GM19023 (cell line): ENCODE results near the gene OR10H5.
"Not testable (repeated sequence)": the region's sequence is repeated elsewhere in the genome, so short reads cannot be mapped to it uniquely, and the experiment has no call there.

Source experiments
- ATAC-seq: cut with Tn5 transposase; IDR thresholded peaks from one replicate; pipeline ENCODE4 v1.9.1; 2021; ENCODE audit warnings: mild to moderate bottlenecking, moderate library complexity; ENCODE audit not compliant: unreplicated experiment

OR10H5 gene, protein sequence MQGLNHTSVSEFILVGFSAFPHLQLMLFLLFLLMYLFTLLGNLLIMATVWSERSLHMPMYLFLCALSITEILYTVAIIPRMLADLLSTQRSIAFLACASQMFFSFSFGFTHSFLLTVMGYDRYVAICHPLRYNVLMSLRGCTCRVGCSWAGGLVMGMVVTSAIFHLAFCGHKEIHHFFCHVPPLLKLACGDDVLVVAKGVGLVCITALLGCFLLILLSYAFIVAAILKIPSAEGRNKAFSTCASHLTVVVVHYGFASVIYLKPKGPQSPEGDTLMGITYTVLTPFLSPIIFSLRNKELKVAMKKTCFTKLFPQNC

DNA sequence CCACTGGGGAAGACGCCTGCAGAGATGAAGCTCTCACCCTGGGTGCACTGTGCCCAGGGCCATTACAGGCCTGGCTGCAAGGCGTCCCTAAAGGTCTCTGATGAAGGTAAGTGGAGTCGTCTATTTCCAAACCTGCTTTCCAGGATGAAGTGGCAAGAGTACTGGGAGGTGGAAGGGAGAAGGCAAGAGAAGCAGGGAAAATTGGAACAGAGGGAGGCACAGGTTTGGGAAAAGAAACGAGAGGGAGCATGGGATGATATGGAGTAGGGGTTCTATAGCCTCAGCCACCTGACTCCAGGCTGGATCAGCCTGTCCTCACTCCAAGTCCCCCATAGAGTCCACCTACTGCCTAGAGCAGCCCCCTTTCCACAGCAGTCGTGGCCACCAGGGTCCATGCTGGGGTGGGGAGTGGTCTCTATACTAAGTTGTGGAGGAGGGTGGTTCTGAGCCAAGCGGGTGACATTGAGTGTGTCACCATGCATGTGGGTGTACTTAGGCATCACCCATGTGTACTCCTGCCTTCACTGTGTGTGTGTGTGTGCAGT is at the start of gene OR10H5:
Gene OR10H5 (plus strand): TSS at position 51 of the 545 bp plus-strand sequence. CDS start 6,388 bp downstream, outside the sequence.
- no peak for ATAC-seq

DNA sequence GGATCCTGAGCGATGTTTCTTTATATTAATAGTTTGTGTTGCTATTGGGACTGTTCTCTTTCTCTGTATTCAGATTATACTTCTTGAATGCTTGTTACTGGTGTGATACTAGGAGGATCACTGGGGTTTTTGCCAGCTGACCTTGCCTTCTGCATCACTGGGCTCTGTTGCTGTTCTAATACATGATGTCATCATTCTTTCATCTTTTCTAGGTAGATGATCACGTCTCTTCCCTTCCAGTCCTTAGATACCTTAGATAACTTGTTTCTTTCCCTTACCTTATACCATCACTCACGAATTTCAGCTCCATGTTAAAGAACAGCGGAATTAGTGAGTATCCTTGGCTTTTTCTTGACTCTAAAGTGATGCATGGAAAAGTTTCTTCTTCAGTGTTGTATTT is 49.7 kb upstream of the OR10H5 start, which contains the start of gene OR10H3:
Gene OR10H3 (plus strand): TSS at position 264 of the 400 bp plus-strand sequence. CDS start 3,408 bp downstream, outside the sequence.
- ATAC-seq: no peak

DNA sequence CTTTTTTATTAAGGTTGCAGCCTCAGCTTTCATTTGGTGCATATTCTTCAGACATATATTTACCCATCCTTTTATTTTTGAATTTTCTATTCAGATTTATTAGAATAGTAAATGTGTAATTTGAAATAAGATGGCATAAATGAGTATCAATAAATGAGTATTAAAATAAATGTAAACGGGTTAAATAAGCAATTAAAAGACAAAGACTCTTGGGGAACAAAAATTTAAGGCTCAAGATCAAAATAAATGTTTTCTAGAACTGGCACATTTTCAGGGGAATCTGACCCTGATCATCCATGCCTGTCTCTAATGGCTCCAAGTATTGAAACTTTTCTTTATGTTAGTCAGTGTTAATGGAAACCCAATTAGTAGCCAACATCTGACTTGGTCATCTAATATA is 46.7 kb upstream of the OR10H5 start:
- ATAC-seq: no peak

DNA sequence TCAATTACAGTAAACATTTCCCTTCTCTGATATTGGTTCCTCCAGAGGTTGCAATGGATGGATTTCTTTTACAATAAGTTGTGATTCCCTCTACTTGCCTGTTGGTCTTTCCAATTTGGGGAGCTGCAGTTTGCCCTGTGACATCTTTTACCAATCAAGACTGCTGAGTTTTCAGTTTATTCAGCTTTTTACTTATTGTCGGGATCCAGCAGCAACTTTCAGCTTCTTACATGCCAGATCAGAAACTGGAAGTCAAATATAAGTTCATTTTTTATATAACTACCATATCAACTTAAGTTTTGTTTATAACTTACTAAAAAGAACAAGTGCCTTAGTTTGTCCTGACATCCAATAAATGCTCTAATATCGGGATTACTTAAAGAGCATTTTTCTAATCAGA is 39.2 kb upstream of the OR10H5 start:
- no peak for ATAC-seq

DNA sequence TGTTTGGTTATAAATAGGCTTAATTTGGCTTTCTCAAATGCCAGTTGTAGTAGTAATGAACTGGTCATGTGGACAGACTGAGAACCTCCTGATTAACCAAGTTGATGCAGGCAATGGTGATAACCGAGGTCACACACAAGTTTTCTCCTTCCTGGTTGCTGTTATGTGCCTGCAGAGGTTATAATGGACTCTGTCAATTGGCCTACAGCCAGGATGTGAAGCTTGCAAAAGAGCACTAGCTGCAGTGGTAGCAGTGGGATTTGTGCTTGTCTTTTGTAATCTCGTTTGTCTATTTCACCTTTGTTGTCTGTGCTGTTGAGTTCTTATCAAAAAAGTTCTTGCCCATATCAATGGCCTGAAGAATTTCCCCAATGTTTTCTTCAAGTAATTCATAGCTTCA is 29.1 kb upstream of the OR10H5 start:
- no peak for ATAC-seq

DNA sequence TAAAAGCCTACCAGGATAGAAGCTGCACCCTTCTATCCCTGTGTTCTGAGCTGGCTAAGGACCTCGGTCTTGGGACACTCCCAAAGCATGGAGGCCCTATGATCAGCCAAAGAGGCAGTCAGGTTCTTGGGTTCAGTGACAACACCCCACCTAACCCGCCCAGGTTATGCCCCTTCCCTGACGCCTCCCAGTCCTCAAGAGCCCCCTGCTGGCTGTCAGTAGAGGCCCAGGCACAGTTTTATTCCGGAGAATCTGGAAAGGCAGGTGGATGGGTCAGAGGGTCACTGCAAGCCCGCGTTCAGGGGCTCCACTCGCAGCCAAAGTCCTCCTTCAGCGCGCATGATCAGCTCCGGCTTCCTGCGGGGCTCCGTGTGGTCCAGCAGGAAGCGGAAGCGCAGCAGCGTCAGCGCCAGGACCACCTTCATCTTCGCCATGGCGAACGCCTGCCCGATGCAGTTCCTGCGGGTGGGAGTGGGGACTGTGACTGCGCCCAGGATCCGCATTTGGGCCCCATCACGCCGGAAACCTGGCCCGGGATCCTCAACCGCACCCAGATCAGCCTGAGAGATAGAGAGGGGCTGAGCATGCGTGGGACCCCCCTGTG is 27.4 kb upstream of the OR10H5 start:
- no peak for ATAC-seq

DNA sequence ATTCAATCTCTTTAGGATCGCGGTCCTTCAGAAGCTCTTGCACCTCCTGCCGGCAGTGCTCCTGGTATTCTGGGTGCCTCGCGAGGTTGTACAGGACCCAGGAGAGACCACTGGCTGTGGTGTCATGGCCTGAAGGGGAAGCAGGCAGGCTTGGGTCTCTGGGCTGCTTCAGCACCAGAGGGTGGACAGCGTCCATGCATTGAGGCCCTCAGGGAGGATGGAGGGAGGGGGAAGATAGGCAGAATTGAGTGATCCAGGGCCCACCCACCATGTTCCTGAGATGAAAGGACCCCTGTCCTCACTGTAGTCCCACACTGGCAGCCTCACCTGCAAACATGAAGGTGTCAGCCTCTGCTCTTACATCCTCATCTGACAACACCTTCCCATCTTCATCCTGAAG is 17.9 kb upstream of the OR10H5 start:
- no peak for ATAC-seq

DNA sequence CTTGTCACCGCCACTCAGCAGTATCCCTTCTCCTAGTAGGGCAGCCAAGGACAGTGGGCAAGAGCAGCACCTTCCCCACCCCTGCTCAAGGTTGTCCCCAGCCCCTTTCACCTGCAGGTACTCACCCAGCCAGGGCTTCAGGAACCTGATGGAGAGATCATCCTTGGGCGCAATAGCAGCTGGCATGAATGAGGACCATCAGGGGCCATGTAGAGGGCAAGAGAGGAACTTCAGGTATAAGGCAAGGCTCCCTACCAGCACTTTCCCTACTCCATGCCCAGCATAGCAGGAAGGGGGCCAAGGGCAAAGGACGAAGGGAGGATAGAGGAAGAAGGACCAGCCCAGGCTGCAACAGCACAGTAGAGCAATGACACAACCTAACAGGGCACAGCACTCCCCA is 13.3 kb upstream of the OR10H5 start:
- ATAC-seq: not testable (repeated sequence)

DNA sequence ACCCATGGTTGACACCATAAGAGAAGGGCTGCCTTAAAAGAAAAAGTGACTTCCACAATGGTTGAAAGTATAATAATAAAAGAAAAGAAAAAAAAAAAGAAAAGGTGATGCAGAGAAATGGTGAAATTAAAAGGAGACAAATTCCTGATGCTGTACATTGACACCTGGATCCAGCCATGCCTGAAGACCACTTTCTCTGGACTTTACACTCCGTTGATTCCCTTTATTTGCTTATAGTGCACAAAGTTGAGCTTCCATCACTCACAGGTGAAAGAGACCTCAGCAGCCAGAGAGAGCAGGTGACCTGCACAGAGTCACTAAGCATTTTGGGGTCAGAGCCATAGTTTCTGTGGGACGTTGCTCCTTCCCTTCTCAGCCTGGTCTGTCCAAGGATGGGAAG is 12.2 kb upstream of the OR10H5 start:
- ATAC-seq: no peak

DNA sequence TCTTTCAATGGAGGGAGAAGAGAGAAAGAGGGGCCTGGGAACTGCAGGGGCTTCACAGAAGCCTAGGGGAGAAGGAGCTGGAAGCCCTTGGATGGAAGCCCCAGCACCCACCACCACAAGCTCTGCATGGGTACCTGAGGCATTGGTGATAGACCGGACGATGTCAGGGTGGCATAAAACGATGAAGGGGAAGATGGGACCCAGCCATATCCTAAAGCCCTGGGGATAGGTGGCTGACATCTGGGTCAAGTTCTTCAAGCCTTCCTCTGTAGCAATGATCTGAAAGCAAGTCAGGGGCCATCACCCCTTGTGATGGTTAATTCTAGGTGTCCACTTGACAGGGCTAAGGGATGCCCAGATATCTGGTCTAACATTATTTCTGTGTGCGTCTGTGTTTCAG is 11.2 kb upstream of the OR10H5 start:
- no peak for ATAC-seq

DNA sequence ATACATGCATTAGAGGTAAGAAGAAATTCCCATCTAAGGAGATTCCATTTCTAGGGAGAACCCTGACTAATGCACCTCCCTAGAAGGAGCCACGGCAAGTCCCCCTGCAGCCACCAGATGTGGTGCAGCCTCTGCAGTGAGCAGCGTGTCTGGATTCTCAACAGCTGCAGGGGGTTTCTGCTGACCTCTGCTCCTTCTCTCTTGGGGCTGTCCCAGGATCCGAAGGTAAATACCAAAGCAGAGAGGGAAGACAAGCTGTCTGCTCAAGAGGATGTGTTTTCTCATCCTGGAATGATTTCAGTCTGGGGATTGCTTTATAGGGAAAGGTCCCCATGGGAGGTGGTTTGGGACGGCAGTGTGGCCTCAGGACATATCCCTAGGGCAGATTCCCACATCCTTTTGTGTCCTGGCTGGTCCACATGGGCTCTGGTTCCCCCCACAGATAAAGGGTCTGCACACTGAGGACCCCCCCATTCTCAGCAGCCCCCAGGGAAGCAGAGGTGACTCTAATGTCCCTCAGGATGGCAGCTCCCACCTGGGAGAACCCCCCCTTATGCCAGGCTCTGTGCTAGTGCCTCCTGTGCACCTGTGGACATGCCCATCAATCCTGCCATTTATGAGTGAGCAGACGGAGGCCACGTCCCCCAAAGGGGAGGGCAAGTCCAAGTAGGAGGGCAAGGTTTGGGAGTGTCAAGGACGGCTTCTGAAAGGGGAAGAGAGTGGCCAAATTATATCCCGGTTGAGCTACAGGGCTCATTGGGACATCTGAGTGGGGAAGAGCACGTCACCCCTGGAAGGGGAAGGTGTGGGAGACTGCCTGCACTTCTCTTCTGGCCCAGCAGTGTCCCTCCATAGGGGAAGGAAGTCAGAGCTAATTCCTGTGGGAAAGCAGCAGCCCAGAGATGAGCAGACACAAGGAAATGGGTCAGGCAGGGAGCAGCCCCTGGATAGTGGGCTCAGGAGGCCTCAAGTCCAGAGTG is 10.2 kb upstream of the OR10H5 start:
- no peak for ATAC-seq

DNA sequence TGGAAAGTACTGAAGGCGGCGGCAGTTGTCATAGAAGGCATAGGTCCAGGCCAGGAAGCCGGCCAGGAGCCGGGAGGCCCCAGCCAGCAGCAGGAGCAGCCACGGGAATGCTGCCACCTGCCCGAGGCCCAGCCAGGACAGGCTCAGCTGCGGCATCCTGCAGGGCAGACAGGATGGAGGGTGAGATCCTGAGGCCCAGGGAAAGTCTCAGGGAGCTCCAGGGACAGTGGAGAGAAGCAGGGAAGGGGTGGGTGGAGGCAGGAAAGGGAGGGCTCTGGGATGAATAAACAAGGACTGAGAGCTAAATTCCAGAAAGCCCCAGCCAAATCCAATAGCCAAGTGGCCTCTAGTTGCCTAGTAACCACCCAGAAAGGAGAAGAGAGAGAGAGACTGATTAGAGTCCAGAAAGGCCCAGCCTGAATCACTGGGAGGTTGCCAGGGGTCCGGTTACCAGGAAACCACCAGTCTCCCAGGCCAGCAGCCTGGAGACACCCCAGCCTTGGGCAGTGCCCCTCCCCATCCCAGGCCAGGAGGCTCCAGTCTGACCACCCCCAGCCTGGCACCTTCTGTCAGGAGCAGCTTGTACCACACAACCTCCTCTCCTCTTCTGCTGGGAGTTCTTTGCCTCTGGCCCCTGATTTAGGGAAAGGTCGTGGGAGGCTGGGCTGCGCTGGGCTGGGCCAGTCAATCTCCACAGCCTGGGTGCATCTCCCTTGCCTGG is 7.5 kb upstream of the OR10H5 start:
- ATAC-seq: no peak

DNA sequence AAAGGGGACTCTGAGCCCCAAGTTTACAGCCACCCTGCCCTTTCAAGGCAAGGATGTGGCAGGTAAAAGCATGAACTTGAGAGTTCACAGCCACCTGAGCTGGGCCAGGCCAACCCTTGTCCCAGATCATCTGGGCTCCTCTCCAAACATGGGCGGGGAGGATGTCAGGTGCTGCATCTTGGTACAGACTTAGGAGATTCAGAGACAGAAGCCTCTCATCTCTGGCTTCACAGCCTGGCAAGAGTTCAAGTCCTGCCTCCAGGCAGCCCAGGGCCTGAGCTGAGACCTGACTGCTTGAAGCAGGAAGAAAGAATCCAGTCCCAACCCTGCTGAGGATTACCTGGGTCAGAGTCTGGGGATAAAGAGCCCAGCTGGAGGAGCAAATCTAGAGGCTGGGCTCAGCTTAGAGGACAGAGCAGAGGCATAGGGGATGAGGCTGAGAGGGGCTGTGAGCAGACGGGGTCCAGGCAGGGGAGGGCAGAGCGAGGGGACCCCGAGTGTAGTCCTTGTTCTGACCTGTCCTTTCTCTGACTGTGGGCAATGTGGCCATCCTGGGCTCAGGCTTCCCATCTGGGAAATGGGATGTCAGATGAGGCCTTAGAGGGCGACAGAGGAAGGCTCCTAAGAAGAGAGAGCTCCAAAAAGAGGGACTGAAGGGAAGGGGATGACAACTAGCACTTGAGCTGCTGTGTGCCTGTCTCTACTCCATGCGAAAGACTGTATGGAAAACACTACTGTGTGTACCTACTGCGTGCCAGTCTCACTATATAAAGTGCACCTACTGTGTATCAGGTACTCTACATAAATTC is 6.6 kb upstream of the OR10H5 start:
- no peak for ATAC-seq

DNA sequence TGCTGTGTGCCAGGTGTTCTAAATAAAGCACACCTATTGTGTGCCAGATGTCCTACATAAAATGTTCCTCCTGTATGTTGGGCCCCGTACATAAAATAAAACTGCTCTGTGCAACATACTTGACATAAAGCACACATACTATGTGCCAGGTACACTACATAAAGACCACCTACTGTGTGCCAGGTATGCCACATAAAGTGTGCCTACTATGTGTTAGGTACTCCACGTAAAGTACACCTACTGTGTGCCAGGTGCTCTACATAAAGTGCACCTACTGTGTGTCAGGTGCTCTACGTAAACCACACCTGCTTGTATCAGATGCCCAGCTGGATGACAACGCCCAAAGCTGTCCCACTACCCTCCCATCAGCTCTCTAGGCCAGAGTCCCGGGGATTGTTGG is 5.8 kb upstream of the OR10H5 start:
- no peak for ATAC-seq

DNA sequence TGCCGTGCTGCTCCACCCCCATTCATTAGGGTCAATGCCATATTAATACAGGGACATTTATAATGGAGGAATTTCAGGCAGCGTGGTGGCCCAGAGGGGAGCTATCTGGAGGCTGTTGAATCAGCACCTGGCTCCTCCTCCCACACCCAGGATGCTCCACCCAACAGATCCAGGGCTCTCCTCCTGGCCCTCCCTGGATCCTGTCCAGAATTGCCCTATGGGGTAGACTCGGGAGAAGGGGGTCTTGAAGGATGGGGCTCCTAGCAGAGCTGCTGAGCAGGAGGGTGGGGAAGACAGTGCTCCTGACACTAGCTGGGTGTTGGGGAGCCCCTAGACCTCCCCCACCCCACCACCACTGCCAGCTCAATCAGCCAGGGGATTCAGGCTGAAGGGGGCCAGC is 5.2 kb upstream of the OR10H5 start:
- no peak for ATAC-seq

DNA sequence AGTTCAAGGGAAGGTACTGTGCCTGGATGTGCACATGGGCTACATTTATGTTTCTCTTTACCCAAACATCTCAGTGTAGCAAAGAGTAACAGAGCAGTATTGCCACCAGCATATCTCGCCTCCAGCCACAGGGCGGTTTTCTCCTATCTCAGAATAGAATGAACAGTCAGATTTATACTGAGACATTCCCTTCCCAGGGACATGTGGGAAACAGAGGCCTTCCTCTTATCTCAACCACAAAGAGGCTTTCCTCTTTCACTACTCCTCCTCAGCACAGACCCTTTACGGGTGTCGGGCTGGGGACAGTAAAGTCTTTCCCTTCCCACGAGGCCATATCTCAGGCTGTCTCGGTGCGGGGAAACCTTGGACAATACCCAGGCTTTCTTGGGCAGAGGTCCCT is 4.6 kb upstream of the OR10H5 start:
- ATAC-seq: not testable (repeated sequence)

DNA sequence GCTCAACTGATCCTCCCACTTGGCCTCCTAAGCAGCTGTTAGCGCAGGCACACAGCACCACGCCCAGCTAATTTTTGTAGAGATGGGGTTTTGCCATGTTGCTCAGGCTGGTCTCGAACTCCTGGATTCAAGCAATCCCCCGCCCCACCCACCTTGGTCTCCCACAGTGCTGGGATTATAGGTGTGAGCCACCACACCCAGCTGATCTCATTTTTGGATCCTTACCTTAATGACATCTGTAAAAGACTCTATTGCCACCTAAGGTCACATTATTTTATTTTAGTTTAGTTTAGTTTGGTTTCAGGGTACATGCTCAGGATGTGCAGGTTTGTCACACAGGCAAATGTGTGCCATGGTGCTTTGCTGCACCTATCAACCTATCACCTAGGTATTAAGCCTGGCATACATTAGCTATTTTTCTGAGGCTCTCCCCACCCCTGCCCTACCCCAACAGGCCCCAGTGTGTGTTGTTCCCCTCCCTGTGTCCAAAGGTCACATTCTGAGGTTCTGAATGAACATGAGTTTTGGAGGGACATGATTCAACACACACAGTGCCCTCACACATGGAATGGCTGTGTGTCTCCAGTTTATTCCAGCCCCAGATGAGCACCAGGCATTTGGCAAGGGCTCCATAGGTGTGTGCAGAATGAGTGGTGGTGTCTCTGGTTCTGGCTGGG is 1.3 kb downstream of the OR10H5 start:
- no peak for ATAC-seq

DNA sequence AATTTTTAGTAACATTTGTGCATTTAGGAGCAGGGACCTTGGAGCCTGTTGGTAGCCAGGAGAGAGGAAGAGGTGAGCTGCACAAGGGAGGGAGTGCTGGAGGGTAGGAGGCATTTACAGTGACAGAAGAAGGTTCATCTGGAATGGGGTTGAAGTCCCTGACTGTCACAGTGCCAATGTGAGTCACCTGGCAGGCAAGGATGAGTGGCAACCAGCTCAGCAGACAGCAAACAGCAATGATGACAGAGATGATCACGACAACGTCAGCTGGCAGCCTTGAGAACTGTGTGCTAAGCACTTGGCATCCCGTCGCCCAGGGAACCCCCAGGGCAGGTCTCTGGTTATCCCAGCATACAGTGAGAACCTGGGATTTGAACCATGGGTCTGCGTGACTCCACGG is 2.6 kb downstream of the OR10H5 start:
- no peak for ATAC-seq

DNA sequence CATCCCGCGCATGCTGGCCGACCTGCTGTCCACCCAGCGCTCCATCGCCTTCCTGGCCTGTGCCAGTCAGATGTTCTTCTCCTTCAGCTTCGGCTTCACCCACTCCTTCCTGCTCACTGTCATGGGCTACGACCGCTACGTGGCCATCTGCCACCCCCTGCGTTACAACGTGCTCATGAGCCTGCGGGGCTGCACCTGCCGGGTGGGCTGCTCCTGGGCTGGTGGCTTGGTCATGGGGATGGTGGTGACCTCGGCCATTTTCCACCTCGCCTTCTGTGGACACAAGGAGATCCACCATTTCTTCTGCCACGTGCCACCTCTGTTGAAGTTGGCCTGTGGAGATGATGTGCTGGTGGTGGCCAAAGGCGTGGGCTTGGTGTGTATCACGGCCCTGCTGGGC is 6.8 kb downstream of the OR10H5 start:
- ATAC-seq: not testable (repeated sequence)
